A549 treated with CpdA at 1 μM for 4 hours (cell line): ENCODE data around the gene FEM1A. TPM values are rescaled to one million over a fixed set of nuclear protein-coding genes. Genes with fewer than 3 reads are reported as not detected.

Source experiments
- total RNA-seq: library from RNA; stranded (reverse); fragments of 200-300 nt; extraction: Qiagen RNA extraction; gene quantifications from 5 replicates; pipeline ENCODE4 v1.2.3, GENCODE V29; 2022; ENCODE audit warnings: low read depth

FEM1A gene
- 5.3 to 6.0 TPM (median 5.6 TPM) in 5 replicates for total RNA-seq

GRCh38 chr19:4791183-4792018 lies at the start of gene FEM1A:
FEM1A (plus strand) TSS chr19:4791734; CDS start chr19:4791855, 121 bp downstream.

GRCh38 chr19:4831304-4831978 lies 39.9 kb downstream of the FEM1A start, which contains the start of gene TICAM1:
TICAM1 (minus strand) TSS chr19:4831712; CDS start chr19:4818377, 13,335 bp downstream.

Other genes starting within 250 kb of the FEM1A start
- gene SEMA6B, start 232.1 kb upstream of the FEM1A start, total RNA-seq: 4.4 to 6.5 TPM (median 6.0 TPM) in 5 replicates
- gene TNFAIP8L1, start 152.2 kb upstream of the FEM1A start, total RNA-seq: 3.5 to 5.1 TPM (median 4.8 TPM) in 5 replicates
- gene MYDGF, start 121.4 kb upstream of the FEM1A start, total RNA-seq: 113 to 149 TPM (median 145 TPM) in 5 replicates
- 60.1 to 78.1 TPM (median 65.7 TPM) in 5 replicates for gene DPP9, start 67.9 kb upstream of the FEM1A start, total RNA-seq
- gene TICAM1, start 40.0 kb downstream of the FEM1A start, total RNA-seq: 7.1 to 9.9 TPM (median 8.9 TPM) in 5 replicates
- gene PLIN3, start 75.9 kb downstream of the FEM1A start, total RNA-seq: 103 to 130 TPM (median 121 TPM) in 5 replicates
- not detected in 5 replicates for gene ARRDC5, start 111.2 kb downstream of the FEM1A start, total RNA-seq
- gene UHRF1, start 117.8 kb downstream of the FEM1A start, total RNA-seq: 45.2 to 50.9 TPM (median 48.1 TPM) in 5 replicates
- 6.1 to 7.5 TPM (median 6.9 TPM) in 5 replicates for gene KDM4B, start 177.4 kb downstream of the FEM1A start, total RNA-seq